SW480 (cell line): ENCODE data around the gene DDC.

Experiments
- DNase-seq: peaks from one replicate; pipeline ENCODE4 v3.0.0-alpha.2; 2016; ENCODE audit warnings: low spot score

Gene DDC

GRCh38 chr7:50456371-50457123 lies 108.7 kb downstream of the DDC start:
- DNase-seq, result no peak

- DNase-seq, result no peak
Observed at GRCh38 chr7:50455658-50456057, 109.5 kb downstream of the DDC start.

DNA sequence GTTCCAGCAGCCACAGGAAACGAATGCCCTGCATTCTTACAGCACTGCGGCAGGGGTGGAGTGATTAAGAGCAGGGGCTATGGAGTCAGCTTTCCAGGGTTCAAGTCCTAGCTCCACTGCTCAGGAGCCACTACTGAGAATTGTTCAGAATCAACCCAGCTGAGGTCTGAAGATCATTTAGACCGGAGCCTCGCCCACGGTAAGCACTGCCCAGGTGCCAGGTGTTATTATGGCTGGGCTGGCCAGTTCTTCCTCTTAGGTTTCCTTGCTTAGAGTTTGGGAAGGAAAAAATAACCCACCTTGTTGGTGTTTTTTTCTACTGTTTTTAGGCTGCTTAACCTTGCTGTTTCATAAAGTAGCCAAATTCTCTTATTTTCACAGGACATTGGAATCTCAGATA lies 110.2 kb downstream of the DDC start:
- no peak for DNase-seq

- DNase-seq, result no peak
Observed at GRCh38 chr7:50450590-50451032, 114.6 kb downstream of the DDC start.

GRCh38 chr7:50449881-50450589 lies 115.2 kb downstream of the DDC start, which contains the start of gene FIGNL1:
Gene FIGNL1, minus strand, starts transcription at chr7:50450350. Its CDS starts 3,063 bp downstream, at chr7:50447287.
- DNase-seq, result peak; percentile 89

DNA sequence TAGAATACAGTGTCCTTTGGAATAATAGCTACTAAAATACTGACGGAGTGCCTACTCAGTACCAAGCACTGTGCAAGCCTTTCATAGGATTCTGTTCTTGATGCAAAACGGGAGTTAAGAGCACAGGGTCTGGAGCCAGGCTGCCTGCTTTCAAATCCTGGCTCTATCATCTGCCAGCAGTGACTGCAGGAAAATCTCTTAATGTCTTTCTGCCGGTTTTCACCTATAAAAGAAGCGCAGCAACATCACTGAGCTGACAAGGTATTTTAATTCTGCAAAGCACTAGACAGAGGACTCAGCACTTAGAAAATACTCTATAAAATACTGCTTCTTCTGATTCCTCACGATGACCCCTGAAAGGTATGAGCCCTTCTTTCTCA lies 115.7 kb downstream of the DDC start:
- DNase-seq, result no peak

DNA sequence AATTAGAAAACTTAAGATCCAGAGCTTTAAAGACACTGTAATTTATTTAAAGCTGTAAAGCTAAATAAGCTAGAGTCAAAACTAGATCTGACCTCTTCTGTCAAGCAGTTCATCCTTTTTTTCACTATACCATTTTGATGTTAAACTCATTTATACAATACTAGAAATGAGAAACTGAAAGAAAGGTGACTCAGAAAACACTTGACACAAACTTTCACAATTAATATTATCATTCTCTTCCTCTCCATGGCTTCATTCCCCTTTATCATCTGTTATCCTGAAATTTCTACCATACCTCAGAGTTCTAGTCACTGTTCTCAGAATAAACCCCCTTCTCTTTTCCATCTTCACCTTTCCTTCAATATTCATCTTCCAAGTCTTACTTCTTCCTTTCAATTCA lies 116.4 kb downstream of the DDC start:
- no peak for DNase-seq

- DNase-seq, result peak; percentile 91
Observed at GRCh38 chr7:50446542-50446960, 118.7 kb downstream of the DDC start.

GRCh38 chr7:50436133-50436806 lies 128.9 kb downstream of the DDC start:
- DNase-seq, result no peak

DNA sequence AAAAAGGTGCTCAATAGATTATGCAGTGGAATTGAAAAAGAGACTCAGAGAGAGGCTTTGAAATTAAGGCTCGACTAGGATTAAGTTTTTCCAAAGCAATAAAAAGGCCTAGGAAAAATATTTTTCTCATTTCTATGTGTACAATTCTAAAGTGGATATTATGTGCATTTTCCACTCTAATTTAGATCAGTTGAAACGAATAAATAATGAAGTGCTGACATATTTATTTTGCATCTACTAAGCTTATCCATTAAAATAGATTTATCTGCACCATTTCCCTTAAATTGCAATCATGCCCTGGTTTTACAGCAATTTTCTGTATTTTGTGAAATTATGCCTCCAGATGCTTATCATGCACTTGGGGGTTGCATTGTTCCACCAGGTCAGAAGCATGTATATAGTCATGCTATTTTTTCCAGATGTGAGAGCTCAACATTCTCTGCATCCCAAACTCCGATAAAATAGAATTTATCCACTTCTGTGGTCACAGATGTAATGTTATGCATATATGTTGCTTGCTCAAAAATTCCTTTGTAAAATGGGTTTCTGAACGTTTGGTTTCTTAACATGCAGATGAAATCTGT lies 133.4 kb downstream of the DDC start:
- no peak for DNase-seq

DNA sequence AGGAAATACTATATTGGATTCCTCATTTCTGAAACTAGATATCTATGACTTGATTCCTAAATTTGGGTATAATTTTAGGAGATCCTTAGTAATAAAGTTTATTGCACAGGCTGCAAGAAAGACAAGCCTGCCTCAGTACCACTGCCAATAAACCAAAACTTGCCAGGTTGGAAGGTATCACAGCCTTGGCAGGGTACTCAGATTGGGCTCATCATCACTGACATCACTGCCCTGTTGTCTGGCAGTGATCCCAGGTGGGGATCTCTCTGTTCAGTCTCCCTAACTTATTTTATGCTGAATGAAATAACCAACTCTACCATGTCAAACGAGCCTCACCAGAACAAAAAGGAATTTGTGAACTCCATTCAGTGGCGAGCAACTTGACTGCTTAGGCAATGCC lies 133.9 kb downstream of the DDC start:
- DNase-seq, result no peak

DNA sequence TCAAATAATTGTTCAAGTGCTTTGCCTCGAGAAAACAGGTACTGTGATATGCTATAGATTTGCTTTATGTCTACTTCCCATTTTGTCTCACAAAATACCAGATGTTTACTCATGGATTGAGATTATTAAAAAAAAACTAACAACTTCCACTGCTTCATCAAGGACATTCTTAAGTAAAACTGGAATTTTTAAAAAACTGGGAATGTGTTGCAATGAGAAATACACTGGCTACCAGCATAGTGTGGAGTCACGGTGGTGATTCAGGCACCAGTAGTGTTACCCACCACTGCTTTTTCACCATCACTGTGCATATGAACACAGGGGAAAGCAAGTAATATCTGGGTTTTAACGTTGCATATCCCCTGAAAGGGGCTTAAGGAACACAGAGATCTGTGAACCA lies 136.3 kb downstream of the DDC start:
- no peak for DNase-seq

GRCh38 chr7:50427518-50427917 lies 137.7 kb downstream of the DDC start:
- DNase-seq, result no peak

DNA sequence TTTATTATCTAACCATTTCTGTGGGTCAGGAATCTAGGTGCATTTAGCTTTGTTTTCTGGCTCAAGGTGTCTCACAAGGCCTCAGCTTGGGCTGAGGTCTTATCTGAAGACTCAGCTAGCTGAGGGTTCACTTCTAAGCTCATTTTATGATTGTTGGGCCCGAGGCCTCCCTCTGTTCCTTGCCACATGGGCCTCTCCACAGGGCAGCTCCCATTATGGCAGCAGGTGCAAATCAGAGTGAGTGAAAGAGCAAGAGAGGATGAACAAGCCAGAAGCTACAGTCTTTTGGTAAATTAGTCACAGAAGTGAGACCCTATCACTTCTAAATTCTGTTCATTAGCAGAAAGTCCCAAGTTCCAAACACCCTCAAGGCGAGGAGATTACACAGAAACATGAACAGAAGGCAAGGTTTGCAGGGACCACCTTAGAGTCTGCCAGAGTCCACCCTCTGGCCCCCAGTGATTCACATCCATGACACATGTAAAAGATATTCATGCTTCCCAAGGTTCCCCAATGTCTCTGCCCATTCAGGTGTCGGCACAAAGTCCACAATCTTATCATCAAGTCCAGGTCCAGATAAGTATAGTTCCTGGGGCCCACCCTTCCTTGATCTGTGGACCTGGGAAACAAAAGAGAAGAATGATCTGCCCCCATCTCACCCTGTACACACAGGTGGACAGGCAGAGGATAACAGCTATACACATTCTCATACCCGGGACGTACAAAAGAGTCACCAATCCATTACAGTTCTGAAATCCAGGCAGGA lies 138.7 kb downstream of the DDC start:
- DNase-seq, result no peak

- no peak for DNase-seq
Observed at GRCh38 chr7:50425318-50425717, 139.9 kb downstream of the DDC start.

GRCh38 chr7:50423860-50424259 lies 141.3 kb downstream of the DDC start:
- DNase-seq, result no peak

- DNase-seq, result no peak
Observed at GRCh38 chr7:50422858-50423257, 142.3 kb downstream of the DDC start.

- no peak for DNase-seq
Observed at GRCh38 chr7:50421043-50421442, 144.2 kb downstream of the DDC start.

- DNase-seq, result no peak
Observed at GRCh38 chr7:50418526-50419290, 146.5 kb downstream of the DDC start.

DNA sequence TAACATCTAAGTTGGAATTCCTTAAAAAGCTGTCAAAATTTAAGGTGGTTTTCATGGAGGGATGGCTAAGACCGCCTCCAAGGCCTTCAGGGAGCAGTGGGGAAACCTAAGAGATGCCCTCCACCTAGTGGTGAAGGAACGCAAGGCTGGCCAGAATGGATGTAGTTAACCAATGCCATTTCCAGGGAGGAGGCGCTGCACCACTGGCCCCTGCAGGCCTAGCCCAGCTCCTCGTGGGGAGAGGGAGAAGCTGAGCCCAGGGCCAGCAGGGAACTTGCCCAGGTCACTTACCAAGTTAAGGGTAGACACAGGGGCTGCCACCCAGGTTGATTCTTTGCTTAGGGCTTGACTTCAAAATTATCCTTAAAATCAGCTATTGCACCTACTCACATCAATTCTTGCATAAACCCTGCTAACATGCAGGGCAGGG lies 147.1 kb downstream of the DDC start:
- DNase-seq, result peak; percentile 86
